GM23338 (cell line): ENCODE data around the gene FBXW10. TPM values are rescaled to one million over a fixed set of nuclear protein-coding genes. Genes with fewer than 3 reads are reported as not detected.
"Not testable (repeated sequence)": the region's sequence is repeated elsewhere in the genome, so short reads cannot be mapped to it uniquely, and the experiment has no call there.

Experiments
- ATAC-seq: fragments of 200-7000 bp; cut with Tn5 transposase; 3 replicates; pipeline ENCODE4 v1.9.1; 2020
- DNase-seq: peaks from one replicate; pipeline ENCODE4 v3.0.0-alpha.2; 2015; ENCODE audit warnings: low spot score
- H2AFZ ChIP-seq: fragments of 200-600 bp; sonication (generic); 2 replicates; pipeline ENCODE4 v1.8.0; 2016; ENCODE audit warnings: antibody characterized with exemption, mild to moderate bottlenecking, moderate library complexity
- H3F3A ChIP-seq: fragments of 200-600 bp; sonication (generic); replicated peaks from 2 replicates; pipeline ENCODE4 v1.8.0; 2017; ENCODE audit warnings: antibody characterized with exemption, mixed run types, low read depth
- H3K27ac ChIP-seq: fragments of 200-600 bp; sonication (generic); 2 replicates; pipeline ENCODE4 v1.6.1; 2016; ENCODE audit warnings: low read depth
- H3K27me3 ChIP-seq: fragments of 200-600 bp; sonication (generic); 2 replicates; pipeline ENCODE4 v1.8.0; 2016; ENCODE audit warnings: mild to moderate bottlenecking, mixed run types, moderate library complexity; ENCODE audit not compliant: insufficient read depth
- H3K36me3 ChIP-seq: fragments of 200-600 bp; sonication (generic); 2 replicates; pipeline ENCODE4 v1.8.0; 2016; ENCODE audit warnings: mild to moderate bottlenecking; ENCODE audit not compliant: insufficient read depth
- H3K4me1 ChIP-seq: fragments of 200-600 bp; sonication (generic); 2 replicates; pipeline ENCODE4 v1.8.0; 2016; ENCODE audit warnings: mild to moderate bottlenecking, moderate library complexity; ENCODE audit not compliant: insufficient read depth
- H3K4me2 ChIP-seq: fragments of 200-600 bp; sonication (generic); 2 replicates; pipeline ENCODE4 v1.7.1; 2017; ENCODE audit warnings: mixed run types
- H3K4me3 ChIP-seq: fragments of 200-600 bp; sonication (generic); 2 replicates; pipeline ENCODE4 v1.6.1; 2016; ENCODE audit warnings: mixed run types
- H3K79me2 ChIP-seq: fragments of 200-600 bp; sonication (generic); replicated peaks from 2 replicates; pipeline ENCODE4 v1.8.0; 2017; ENCODE audit warnings: mild to moderate bottlenecking; ENCODE audit not compliant: insufficient read depth
- H3K9me2 ChIP-seq: fragments of 200-600 bp; sonication (generic); 2 replicates; pipeline ENCODE4 v1.8.0; 2017; ENCODE audit not compliant: insufficient read depth
- H4K20me1 ChIP-seq: fragments of 200-600 bp; sonication (generic); replicated peaks from 2 replicates; pipeline ENCODE4 v1.8.0; 2017; ENCODE audit warnings: mild to moderate bottlenecking; ENCODE audit not compliant: insufficient read depth
- H3K27ac Mint-ChIP-seq: 2 replicates; pipeline ENCODE4 v1.8.0; 2020; ENCODE audit warnings: inconsistent platforms, mild to moderate bottlenecking, moderate library complexity, mixed read lengths
- H3K27me3 Mint-ChIP-seq: 3 replicates; pipeline ENCODE4 v1.8.0; 2022; ENCODE audit warnings: low read depth, mild to moderate bottlenecking, moderate library complexity, mixed read lengths, inconsistent platforms; ENCODE audit not compliant: insufficient read depth, poor library complexity
- H3K36me3 Mint-ChIP-seq: 3 replicates; pipeline ENCODE4 v1.8.0; 2021; ENCODE audit warnings: low read depth, mild to moderate bottlenecking, inconsistent platforms, moderate library complexity, mixed read lengths
- H3K4me1 Mint-ChIP-seq: 3 replicates; pipeline ENCODE4 v1.8.0; 2020; ENCODE audit warnings: mild to moderate bottlenecking, inconsistent platforms, mixed read lengths
- H3K4me3 Mint-ChIP-seq: 3 replicates; pipeline ENCODE4 v1.8.0; 2021; ENCODE audit warnings: moderate library complexity, mild to moderate bottlenecking, inconsistent platforms, mixed read lengths
- H3K9me3 Mint-ChIP-seq: 3 replicates; pipeline ENCODE4 v1.8.0; 2020; ENCODE audit warnings: moderate library complexity, mild to moderate bottlenecking, inconsistent platforms, mixed read lengths
- CREB1 ChIP-seq: fragments of 250-450 bp; sonication (Bioruptor Pico); IDR thresholded peaks from 2 replicates; pipeline ENCODE4 v1.5.0; 2020; ENCODE audit warnings: low read depth, mild to moderate bottlenecking, moderate library complexity
- POLR2AphosphoS5 ChIP-seq: IDR thresholded peaks from 2 replicates; pipeline ENCODE4 v1.6.1; 2016; ENCODE audit warnings: antibody characterized with exemption, low read depth
- polyA plus RNA-seq: library from polyadenylated mRNA; unstranded; fragments of >200 nt; fragmentation: Nextera tagmentation; extraction: Ambion mirVana; gene quantifications from 2 replicates; pipeline ENCODE4 v1.2.1, GENCODE V29; 2016
- total RNA-seq: library from RNA; depleted of rRNA; stranded (reverse); fragments of >200 nt; shearing (Covaris generic); gene quantifications from 2 replicates; pipeline ENCODE4 v1.2.3, GENCODE V29; 2014
- TF ChIP-seq, protein P1 (sequence below): IDR thresholded peaks from 2 replicates; pipeline ENCODE4 v1.6.1; 2016; ENCODE audit warnings: antibody characterized with exemption

FBXW10 gene
- total and polyA plus RNA-seq, 2 experiments from 2014 or later: 0.07 TPM; not detected in 1

- peak within 1 kb of the TSS; percentile 77 for H3K4me3 Mint-ChIP-seq
- not testable (repeated sequence) for H3F3A ChIP-seq, H2AFZ ChIP-seq, H3K36me3 ChIP-seq, H3K4me1 ChIP-seq, H3K9me2 ChIP-seq, H3K27me3 Mint-ChIP-seq, H3K27ac ChIP-seq, H4K20me1 ChIP-seq, H3K27me3 ChIP-seq, H3K9me3 Mint-ChIP-seq
- TF ChIP-seq CREB1 (CRISPR knock-in tag) (peak; percentile 79; the same call in 1 of the 2 replicates), POLR2AphosphoS5 (peak; percentile 78)
- TF ChIP-seq, protein P1, sequence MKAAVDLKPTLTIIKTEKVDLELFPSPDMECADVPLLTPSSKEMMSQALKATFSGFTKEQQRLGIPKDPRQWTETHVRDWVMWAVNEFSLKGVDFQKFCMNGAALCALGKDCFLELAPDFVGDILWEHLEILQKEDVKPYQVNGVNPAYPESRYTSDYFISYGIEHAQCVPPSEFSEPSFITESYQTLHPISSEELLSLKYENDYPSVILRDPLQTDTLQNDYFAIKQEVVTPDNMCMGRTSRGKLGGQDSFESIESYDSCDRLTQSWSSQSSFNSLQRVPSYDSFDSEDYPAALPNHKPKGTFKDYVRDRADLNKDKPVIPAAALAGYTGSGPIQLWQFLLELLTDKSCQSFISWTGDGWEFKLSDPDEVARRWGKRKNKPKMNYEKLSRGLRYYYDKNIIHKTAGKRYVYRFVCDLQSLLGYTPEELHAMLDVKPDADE: peak; percentile 47
- ATAC-seq (peak; percentile 100), DNase-seq (peak; percentile 98)
- H3K4me1 Mint-ChIP-seq: peaks cover 17% of the 10 kb centered on the region
- peaks cover 20% of the 10 kb centered on the region for H3K79me2 ChIP-seq
- H3K4me3 ChIP-seq: peak within 1 kb of the TSS; percentile 64
- H3K27ac Mint-ChIP-seq: peak within 1 kb of the TSS; percentile 85
- peak within 1 kb of the TSS; percentile 81 for H3K4me2 ChIP-seq
- peaks cover 12% of the 10 kb centered on the region for H3K36me3 Mint-ChIP-seq
Measured at GRCh38 chr17:18780991-18781718, 37.3 kb downstream of the FBXW10 start, which contains the start of gene TVP23B. TVP23B (plus strand) TSS chr17:18781183; CDS start chr17:18781294, 111 bp downstream.

DNA sequence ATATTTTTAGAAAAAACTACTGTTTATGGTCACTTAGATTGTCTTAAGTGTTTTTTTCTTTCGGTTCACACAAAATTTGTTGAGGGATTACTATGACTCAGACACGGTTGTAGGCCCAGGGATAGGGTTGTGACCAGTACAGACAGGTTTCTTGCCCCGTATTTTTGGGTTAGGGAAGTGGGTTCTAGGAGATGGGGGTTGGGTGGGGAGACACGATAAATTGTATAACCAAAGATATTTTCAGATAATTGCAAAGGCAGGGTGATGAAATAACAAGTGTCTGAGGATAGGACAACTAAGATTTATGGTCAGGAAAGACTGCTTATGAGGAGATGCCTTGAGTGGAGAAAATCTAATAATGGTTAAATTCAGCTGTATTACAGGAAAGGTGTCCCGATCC, 38.0 kb downstream of the FBXW10 start:
- not testable (repeated sequence) for H3K27me3 Mint-ChIP-seq, H4K20me1 ChIP-seq, H3K9me3 Mint-ChIP-seq, H3K27me3 ChIP-seq, H3F3A ChIP-seq, ATAC-seq, H3K36me3 ChIP-seq, H3K27ac ChIP-seq, DNase-seq, H3K27ac Mint-ChIP-seq, H2AFZ ChIP-seq, H3K4me1 ChIP-seq, H3K9me2 ChIP-seq
- Mint-ChIP-seq H3K36me3 (peaks cover 12% of the 10 kb centered on the region), H3K4me3 (peak overlapping the region; percentile 73; the same call in 2 of the 3 replicates), H3K4me1 (peaks cover 17% of the 10 kb centered on the region)
- Histone ChIP-seq H3K4me3 (peak overlapping the region; percentile 64), H3K4me2 (peak overlapping the region; percentile 81), H3K79me2 (peaks cover 20% of the 10 kb centered on the region)

- H3K4me1 ChIP-seq, H3K9me3 Mint-ChIP-seq, H3K27ac Mint-ChIP-seq, H3K27me3 Mint-ChIP-seq, H4K20me1 ChIP-seq, H3K36me3 ChIP-seq, H3F3A ChIP-seq, H3K4me3 ChIP-seq, ATAC-seq, H3K9me2 ChIP-seq, H3K27me3 ChIP-seq, H3K4me2 ChIP-seq, H3K4me3 Mint-ChIP-seq, DNase-seq, H3K27ac ChIP-seq, H2AFZ ChIP-seq: not testable (repeated sequence)
- peaks cover 23% of the 10 kb centered on the region for H3K79me2 ChIP-seq
- peaks cover 16% of the 10 kb centered on the region for H3K4me1 Mint-ChIP-seq
- peaks cover 21% of the 10 kb centered on the region for H3K36me3 Mint-ChIP-seq
Measured at GRCh38 chr17:18785933-18786332, 42.1 kb downstream of the FBXW10 start.

GRCh38 chr17:18786890-18787289, 43.0 kb downstream of the FBXW10 start:
- peaks cover 23% of the 10 kb centered on the region for H3K79me2 ChIP-seq
- not testable (repeated sequence) for H3K27ac Mint-ChIP-seq, H3K36me3 ChIP-seq, H2AFZ ChIP-seq, H3K9me3 Mint-ChIP-seq, H3K9me2 ChIP-seq, H3K4me3 ChIP-seq, DNase-seq, H3K4me2 ChIP-seq, H3K4me1 ChIP-seq, H4K20me1 ChIP-seq, ATAC-seq, H3F3A ChIP-seq, H3K27me3 ChIP-seq, H3K27ac ChIP-seq, H3K4me3 Mint-ChIP-seq, H3K27me3 Mint-ChIP-seq
- H3K36me3 Mint-ChIP-seq: peaks cover 24% of the 10 kb centered on the region
- H3K4me1 Mint-ChIP-seq: peaks cover 16% of the 10 kb centered on the region
